Measurements from ENCODE around the gene ZNF662.

- no peak for TF ChIP-seq POLR2A (IDR thresholded peaks at IDR 0.05)
- TF ChIP-seq CTCF (IDR thresholded peaks at IDR 0.05): no peak
- no peak for TF ChIP-seq EP300 (IDR thresholded peaks at IDR 0.05)
- TF ChIP-seq POLR2AphosphoS5 (IDR thresholded peaks at IDR 0.05): no peak
These were observed 21.6 kb upstream of the ZNF662 start for GRCh38 chr3:42884324-42884723.

Measured in stomach (tissue), 4 donors.